GM12872 (cell line): Measurements from ENCODE around the gene DGKG.

Experiments
- CTCF ChIP-seq: IDR thresholded peaks from 3 replicates; pipeline ENCODE4 v1.5.1; 2011; ENCODE audit warnings: low read depth, mild to moderate bottlenecking, low read length, moderate library complexity; ENCODE audit not compliant: insufficient read depth

The DGKG gene

GRCh38 chr3:186129206-186129605 is 232.8 kb downstream of the DGKG start:
- no peak for TF ChIP-seq CTCF

GRCh38 chr3:186128158-186128557 is 233.9 kb downstream of the DGKG start:
- TF ChIP-seq CTCF: no peak

- no peak for TF ChIP-seq CTCF
Measured at GRCh38 chr3:186127463-186127862, 234.6 kb downstream of the DGKG start.

- no peak for TF ChIP-seq CTCF
Measured at GRCh38 chr3:186125118-186125517, 236.9 kb downstream of the DGKG start.

- TF ChIP-seq CTCF: no peak
Measured at GRCh38 chr3:186124592-186124991, 237.4 kb downstream of the DGKG start.

GRCh38 chr3:186123012-186123411 is 239.0 kb downstream of the DGKG start:
- TF ChIP-seq CTCF: no peak

- no peak for TF ChIP-seq CTCF
Measured at GRCh38 chr3:186121968-186122367, 240.1 kb downstream of the DGKG start.

- TF ChIP-seq CTCF: no peak
Measured at GRCh38 chr3:186121278-186121677, 240.8 kb downstream of the DGKG start.
